Fibroblast of lung (primary cell): Measurements from ENCODE around the gene ADAMTS17.

Experiments
- CTCF ChIP-seq, 2 donors: IDR thresholded peaks in 1 of 2; conservative IDR thresholded peaks in 1 of 2; 1 replicate in 1 of 2; 2 replicates in 1 of 2; pipeline ENCODE4 v1.5.1; 2011 to 2012; ENCODE audit warnings: low read length in 2 of 2, control low read depth in 1 of 2, inconsistent platforms in 1 of 2, low read depth in 1 of 2, mild to moderate bottlenecking in 1 of 2
- EZH2 ChIP-seq: IDR thresholded peaks from 2 replicates; pipeline ENCODE4 v1.5.1; 2012; ENCODE audit warnings: low read length, control low read depth, mild to moderate bottlenecking; ENCODE audit errors: missing control alignments

GRCh38 chr15:100134586-100134985, 207.2 kb downstream of the ADAMTS17 start:
- TF ChIP-seq CTCF (conservative IDR thresholded peaks at IDR 0.05 in 1 of 2, IDR thresholded peaks at IDR 0.05 in 1 of 2; ENCODE audit: low read depth in 1 of 2, low read length in 2 of 2) (no peak), EZH2 (no peak)
